C4-2B (cell line): Measurements from ENCODE around the gene CFD.
"Not testable (repeated sequence)": the region's sequence is repeated elsewhere in the genome, so short reads cannot be mapped to it uniquely, and the experiment has no call there.

Experiments
- H3K27ac ChIP-seq: fragments of 450-650 bp; 2 replicates; pipeline ENCODE4 v1.5.1; 2017
- ZFX ChIP-seq: fragments of 450-650 bp; IDR thresholded peaks from 2 replicates; pipeline ENCODE4 v1.6.1; 2017
- TF ChIP-seq, protein P1 (sequence below): fragments of 450-650 bp; conservative IDR thresholded peaks from 2 replicates; pipeline ENCODE4 v1.5.1; 2017; ENCODE audit warnings: mild to moderate bottlenecking

CFD gene

GRCh38 chr19:829129-829758, 30.2 kb upstream of the CFD start:
- TF ChIP-seq, protein P1, sequence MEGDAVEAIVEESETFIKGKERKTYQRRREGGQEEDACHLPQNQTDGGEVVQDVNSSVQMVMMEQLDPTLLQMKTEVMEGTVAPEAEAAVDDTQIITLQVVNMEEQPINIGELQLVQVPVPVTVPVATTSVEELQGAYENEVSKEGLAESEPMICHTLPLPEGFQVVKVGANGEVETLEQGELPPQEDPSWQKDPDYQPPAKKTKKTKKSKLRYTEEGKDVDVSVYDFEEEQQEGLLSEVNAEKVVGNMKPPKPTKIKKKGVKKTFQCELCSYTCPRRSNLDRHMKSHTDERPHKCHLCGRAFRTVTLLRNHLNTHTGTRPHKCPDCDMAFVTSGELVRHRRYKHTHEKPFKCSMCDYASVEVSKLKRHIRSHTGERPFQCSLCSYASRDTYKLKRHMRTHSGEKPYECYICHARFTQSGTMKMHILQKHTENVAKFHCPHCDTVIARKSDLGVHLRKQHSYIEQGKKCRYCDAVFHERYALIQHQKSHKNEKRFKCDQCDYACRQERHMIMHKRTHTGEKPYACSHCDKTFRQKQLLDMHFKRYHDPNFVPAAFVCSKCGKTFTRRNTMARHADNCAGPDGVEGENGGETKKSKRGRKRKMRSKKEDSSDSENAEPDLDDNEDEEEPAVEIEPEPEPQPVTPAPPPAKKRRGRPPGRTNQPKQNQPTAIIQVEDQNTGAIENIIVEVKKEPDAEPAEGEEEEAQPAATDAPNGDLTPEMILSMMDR = no peak
- TF ChIP-seq ZFX = no peak
- H3K27ac ChIP-seq = no peak overlapping the region

DNA sequence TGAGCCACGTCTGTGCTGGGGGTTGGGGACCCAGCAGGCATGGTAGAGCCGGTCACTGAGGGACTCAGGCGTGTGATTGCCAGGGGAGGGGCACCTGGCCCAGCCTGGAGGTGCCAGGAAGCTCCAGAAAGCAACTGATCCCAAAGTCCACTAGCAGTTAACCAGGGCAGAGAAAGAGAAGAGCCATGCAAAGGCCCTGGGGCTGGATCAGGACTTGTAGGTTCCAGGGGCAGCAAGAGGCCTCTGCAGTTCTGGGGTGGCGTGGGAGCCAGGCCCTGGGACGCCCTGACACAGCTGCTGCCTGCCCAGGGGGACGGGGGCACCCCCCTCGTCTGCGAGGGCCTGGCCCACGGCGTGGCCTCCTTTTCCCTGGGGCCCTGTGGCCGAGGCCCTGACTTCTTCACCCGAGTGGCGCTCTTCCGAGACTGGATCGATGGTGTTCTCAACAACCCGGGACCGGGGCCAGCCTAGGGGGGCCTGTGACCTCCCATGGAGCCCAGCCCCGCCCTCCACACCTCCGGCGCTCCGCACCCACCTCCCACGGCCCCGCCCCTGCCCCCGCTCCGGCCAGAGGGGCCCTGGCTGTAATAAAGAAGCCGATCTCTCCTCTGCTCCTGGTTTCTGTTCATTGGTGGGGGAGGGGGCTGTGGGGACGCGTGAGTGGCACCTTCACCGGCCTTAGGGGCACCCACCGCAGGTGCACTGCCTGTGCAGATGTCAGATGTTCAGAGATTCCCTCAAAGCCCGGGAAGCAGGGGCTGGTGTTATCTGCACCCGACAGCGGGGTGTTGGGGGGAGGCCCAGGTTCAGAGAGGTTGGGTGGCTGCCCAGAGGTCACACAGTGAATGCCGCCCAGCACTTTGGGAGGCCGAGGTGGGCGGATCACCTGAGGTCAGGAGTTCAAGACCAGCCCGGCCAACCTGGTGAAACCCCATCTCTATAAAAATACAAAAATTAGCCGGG, 27.8 kb upstream of the CFD start:
- TF ChIP-seq, protein P1 = no peak
- TF ChIP-seq ZFX = no peak; the same call in 1 of the 2 replicates
- H3K27ac ChIP-seq = no peak overlapping the region

GRCh38 chr19:834216-834615, 25.2 kb upstream of the CFD start:
- no peak for TF ChIP-seq ZFX
- TF ChIP-seq, protein P1 = no peak
- H3K27ac ChIP-seq = no peak overlapping the region

DNA sequence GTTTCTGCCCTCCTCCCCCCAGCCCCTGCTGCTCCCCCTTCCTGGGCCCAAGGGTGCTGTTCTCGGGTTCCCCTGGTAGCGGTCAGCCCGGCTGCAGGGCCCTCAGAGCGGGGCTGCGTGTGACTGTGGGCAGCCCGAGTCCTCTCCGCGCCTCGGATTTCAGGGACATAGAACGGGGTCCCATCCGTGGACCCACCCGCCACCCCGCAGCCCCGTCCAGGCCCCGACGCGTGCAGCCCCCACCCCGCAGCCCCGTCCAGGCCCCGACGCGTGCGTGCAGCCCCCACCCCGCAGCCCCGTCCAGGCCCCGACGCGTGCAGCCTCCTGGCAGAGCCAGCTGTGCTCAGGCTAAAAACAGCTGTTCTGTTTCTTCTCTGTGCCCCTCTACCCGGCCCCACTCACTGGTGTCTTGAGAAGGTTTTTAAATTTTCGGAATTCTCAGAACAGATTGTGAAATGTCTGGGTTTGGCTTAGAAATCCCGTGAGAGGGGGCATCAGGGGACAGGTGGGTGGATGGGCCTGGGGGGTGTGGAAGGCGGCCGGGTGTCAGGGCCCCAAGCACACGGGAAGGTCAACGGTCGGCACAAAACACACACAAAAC, 24.2 kb upstream of the CFD start:
- TF ChIP-seq, protein P1 = no peak
- TF ChIP-seq ZFX = no peak
- no peak overlapping the region for H3K27ac ChIP-seq

GRCh38 chr19:840519-841206, 18.8 kb upstream of the CFD start, which contains the start of gene PRTN3:
Gene PRTN3 (plus strand): TSS chr19:840999. CDS start chr19:841009, 10 bp downstream.
- TF ChIP-seq ZFX = no peak
- TF ChIP-seq, protein P1 = no peak
- no peak within 1 kb of the TSS for H3K27ac ChIP-seq

DNA sequence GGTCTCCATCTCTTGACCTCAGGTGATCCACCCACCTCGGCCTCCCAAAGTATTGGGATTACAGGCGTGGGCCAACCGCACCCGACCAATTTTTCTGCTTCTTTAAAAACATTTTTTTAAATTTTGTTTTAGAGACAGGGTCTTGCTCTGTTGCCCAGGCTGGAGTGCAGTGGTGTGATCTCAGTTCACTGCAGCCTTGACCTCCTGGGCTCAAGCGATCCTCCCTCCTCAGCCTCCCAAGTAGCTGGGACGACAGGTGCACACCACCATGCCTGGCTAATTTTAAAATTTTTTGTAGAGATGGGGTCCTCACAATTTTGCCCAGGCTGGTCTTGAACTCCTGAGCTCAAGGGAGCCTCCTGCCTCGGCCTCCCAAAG, 16.7 kb upstream of the CFD start:
- not testable (repeated sequence) for H3K27ac ChIP-seq

DNA sequence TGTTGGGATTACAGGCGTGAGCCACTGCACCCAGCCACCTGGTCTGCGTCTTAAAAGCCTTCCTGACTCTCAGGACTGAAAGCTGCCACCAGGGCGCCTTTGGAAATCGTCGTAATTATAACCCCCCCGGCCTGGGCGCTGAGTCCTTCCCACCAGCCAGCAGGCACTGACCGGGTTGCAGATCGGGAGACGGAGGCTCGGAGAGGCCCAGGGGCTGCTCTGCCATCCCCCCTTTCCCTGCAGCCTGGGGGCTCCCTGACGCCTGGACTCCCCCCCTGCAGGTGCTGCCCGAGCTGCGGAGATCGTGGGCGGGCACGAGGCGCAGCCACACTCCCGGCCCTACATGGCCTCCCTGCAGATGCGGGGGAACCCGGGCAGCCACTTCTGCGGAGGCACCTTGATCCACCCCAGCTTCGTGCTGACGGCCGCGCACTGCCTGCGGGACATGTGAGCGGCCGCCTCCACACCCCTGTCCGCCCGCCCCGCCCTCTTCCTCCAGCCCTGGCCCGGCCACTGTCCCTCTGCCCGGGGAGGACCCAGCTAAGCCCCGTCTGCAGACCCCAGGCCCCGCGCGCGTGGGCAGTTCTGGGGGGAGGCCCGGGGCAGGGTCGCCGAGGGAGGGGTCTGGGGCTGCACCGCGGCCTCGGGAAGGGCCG, 16.2 kb upstream of the CFD start:
- no peak for TF ChIP-seq ZFX
- TF ChIP-seq, protein P1 = no peak
- H3K27ac ChIP-seq = no peak overlapping the region
